Stimulated activated CD8-positive, alpha-beta memory T cell treated with anti-CD3 and anti-CD28 coated beads, Interleukin-2, amount 100 ng/mL, for 1 hour (primary cell): Measurements from ENCODE around the gene COG5.

Experiments used
- DNase-seq, 2 donors: peaks; one replicate each; pipeline ENCODE4 v3.0.0-alpha.2; 2020; ENCODE audit warnings: low read depth in 2 of 2

The COG5 gene

GRCh38 chr7:107332488-107333269 lies 231.0 kb downstream of the COG5 start:
- no peak for DNase-seq

- DNase-seq, result no peak
Observed at GRCh38 chr7:107330478-107330877, 233.2 kb downstream of the COG5 start.

- DNase-seq, result no peak
Observed at GRCh38 chr7:107327986-107328569, 235.6 kb downstream of the COG5 start.

- DNase-seq, result no peak
Observed at GRCh38 chr7:107326061-107326460, 237.7 kb downstream of the COG5 start.

- no peak for DNase-seq
Observed at GRCh38 chr7:107322015-107322414, 241.7 kb downstream of the COG5 start.

DNA sequence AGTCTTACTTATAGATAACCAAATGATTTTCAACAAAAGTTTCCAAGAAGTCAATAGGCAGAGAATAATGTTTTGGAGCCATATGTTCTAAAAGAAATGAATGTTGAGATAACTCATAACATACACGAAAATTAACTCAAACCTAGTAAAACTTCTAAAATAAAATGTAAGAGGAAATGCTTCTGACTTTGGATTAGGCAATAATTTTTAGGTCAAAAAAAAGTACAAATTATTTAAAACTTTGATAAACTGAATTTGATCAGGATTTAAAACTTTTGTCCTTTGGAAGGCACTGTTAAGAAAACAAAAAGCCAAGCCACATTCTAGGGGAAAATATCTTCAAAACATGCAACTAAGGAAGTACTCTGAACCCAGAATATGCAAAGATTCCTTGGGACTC lies 242.1 kb downstream of the COG5 start:
- no peak for DNase-seq

- DNase-seq, result no peak
Observed at GRCh38 chr7:107319724-107320228, 243.9 kb downstream of the COG5 start.

- no peak for DNase-seq
Observed at GRCh38 chr7:107318523-107319160, 245.1 kb downstream of the COG5 start.

DNA sequence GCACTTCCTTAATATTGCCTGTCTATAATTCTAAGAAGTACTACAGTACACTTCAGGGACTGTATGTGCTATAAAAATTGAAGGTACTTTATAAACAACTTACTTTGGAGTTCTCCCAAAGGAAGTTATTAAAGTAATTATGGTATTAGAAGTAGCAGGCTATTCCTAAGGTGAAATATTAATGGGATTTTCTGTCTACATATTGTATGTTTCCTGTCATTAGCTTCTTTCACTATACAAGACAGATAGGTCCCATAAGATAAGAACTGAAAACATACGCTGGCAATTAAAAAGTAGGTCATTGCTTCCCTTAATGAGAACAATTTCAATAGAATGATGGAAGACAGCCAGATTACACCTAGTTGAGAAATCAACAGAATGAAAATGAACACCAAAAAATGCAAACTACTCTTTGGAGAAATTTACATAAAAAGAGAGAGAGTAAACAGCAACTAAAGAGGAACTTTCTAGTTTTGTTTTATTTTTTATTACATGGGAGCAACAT lies 248.0 kb downstream of the COG5 start:
- DNase-seq, result no peak

GRCh38 chr7:107313355-107313754 lies 250.4 kb downstream of the COG5 start:
- DNase-seq, result no peak

GRCh38 chr7:107312418-107312817 lies 251.3 kb downstream of the COG5 start:
- no peak for DNase-seq

DNA sequence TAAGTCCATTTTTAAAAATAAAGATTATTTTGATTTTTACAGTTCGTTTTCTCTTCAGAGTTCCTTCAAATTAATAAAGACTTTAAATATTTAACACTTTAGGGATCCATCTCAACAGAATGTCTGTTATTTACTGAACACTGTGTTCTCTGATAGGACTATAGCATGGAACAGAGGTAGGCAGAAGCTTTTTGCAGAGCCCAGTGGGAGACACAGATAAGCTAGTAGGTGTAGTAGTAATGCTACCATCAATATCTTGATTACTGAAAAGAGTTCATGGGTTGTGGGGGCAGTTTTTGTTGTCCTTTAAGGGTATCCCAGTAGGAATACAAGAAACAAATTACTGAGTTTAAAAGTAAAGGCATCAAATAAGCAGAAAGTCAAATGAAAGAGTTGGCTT lies 254.4 kb downstream of the COG5 start:
- DNase-seq, result no peak

DNA sequence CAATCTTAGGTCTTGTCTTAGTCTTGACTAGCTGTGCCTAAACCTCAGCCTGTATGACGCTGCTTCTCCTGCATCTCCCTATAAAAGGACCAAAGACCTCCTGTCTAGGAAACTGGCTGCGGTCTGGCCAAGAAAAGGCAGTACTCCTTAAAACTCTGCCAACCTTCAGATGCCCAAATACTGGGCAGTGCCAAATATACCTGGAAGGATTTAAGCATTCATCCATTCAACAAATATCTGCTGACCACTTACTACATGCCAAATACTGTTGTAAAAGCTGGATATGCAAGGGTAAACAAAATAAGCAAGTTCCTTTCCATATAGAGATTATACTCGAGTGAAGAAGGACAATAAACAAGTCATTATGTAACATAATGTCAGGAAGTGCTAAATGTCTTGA lies 259.1 kb downstream of the COG5 start:
- DNase-seq, result no peak

GRCh38 chr7:107304063-107304462 lies 259.7 kb downstream of the COG5 start:
- DNase-seq, result no peak

GRCh38 chr7:107302250-107302847 lies 261.4 kb downstream of the COG5 start:
- no peak for DNase-seq

DNA sequence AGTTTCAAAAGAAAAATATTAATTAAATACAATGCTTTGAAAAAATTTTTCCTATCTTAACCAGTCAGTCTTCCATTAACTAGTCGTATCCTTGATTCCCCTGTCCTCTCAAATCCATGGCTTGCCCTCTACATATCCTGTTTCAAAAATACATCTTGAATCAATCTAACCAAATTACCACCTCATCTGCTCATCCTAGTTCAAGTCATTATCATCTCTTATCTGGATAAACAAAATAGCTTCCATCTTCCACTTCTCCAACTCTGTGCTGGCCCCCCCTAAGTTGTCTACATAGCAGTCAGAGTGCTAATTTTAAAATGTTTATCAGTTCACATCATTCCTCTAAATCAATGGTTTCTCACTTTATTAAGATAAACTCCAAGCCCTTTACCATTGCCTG lies 269.5 kb downstream of the COG5 start:
- no peak for DNase-seq

DNA sequence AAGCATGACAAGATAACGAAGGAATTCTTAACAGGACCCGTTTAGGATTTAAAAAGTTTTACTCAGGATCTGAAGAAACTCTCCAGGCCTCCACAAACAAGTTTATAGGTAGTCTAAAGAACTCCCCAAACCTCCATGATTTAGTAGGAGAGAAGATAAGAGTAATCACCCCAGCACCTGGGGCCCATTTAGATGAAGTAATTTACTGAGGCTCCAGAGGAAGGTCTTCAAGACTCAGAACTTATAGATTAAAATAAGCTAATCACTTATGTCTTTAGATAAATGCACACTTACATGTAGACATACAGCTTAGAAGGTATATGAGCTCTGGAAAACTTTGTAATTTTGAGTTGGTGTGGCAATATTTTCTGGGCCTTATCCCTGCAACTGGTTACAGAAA lies 271.1 kb downstream of the COG5 start:
- DNase-seq, result no peak

DNA sequence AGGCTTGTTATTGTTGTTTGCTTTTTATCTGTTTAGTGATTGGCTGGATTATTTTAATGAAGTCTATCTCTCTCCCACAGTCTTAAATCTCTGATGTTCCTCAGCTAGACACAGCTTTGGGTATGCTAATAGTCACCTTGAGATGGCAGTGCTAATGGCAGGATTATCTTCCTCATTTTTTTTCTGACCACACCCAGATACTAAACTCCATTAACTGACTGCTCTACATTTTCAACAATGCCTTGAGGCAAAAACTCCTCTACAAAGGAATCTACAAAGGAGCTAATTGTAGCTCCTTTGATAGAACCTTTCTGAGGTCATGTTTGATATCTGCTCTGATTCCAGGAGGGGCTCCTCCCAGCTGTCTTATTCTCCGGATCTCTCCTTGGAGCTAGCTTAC lies 272.3 kb downstream of the COG5 start:
- DNase-seq, result no peak

GRCh38 chr7:107286751-107287621 lies 276.7 kb downstream of the COG5 start:
- DNase-seq, result no peak

GRCh38 chr7:107284911-107285479 lies 278.7 kb downstream of the COG5 start:
- no peak for DNase-seq

- no peak for DNase-seq
Observed at GRCh38 chr7:107277331-107277730, 286.4 kb downstream of the COG5 start.
